Testis (tissue), 3 donors: ENCODE measurements around the gene TMPRSS11D. TPM values are rescaled to one million over a fixed set of nuclear protein-coding genes. Genes with fewer than 3 reads are reported as not detected.

ENCODE experiments used
- DNase-seq: peaks from one replicate; pipeline ENCODE4 v3.0.0-alpha.2; 2019
- H3K27ac ChIP-seq, 2 donors: fragments of 200-600 bp; sonication (generic); one replicate each; pipeline ENCODE4 v1.5.1; 2019
- H3K27me3 ChIP-seq: fragments of 200-600 bp; sonication (generic); one replicate; pipeline ENCODE4 v1.5.1; 2019
- H3K36me3 ChIP-seq: fragments of 200-600 bp; sonication (generic); one replicate; pipeline ENCODE4 v1.5.1; 2017; ENCODE audit warnings: low read depth; ENCODE audit errors: missing control alignments
- H3K4me1 ChIP-seq: fragments of 200-600 bp; sonication (generic); one replicate; pipeline ENCODE4 v1.5.1; 2019
- H3K4me3 ChIP-seq, 2 donors: fragments of 200-600 bp; sonication (generic); one replicate each; pipeline ENCODE4 v1.5.1; 2017 to 2019
- H3K9me3 ChIP-seq: fragments of 200-600 bp; sonication (generic); one replicate; pipeline ENCODE4 v1.5.1; 2017
- POLR2A ChIP-seq: fragments of 450-650 bp; IDR thresholded peaks from one replicate; pipeline ENCODE4 v1.6.1; 2017; ENCODE audit warnings: antibody characterized with exemption, mild to moderate bottlenecking, moderate library complexity
- WGBS, 2 donors: methylation state at CpG; one replicate each; pipeline ENCODE4 v1.1.5; 2018; 5-methylcytosine and 5-hydroxymethylcytosine counted together
- intact Hi-C: fragments of 100-400 bp; cut with DNase I; formaldehyde crosslinking; loops from one replicate; pipeline ENCODE4 v1.15.1; 2023; ENCODE audit warnings: low total_unique reads
- polyA plus RNA-seq: library from polyadenylated mRNA; stranded (reverse); fragments of 350-450 nt; fragmentation: Illumina TruSeq; extraction: RNeasy Lipid Tissue Mini Kit (QIAGEN cat#74804); gene quantifications from one replicate; pipeline ENCODE4 v1.2.3, GENCODE V29; 2014; ENCODE audit warnings: low read depth, low replicate concordance; ENCODE audit not compliant: insufficient read depth
- total RNA-seq, 2 donors: library from RNA; depleted of rRNA; stranded (reverse); fragments of >200 nt; gene quantifications; one replicate each; pipeline ENCODE4 v1.2.3, GENCODE V29; 2016
- TF ChIP-seq, protein P1 (sequence below), 3 experiments: fragments of 450-650 bp in 2 of 3; fragments of 200-600 bp in 1 of 3; sonication (generic) in 1 of 3; IDR thresholded peaks; one replicate each; pipeline ENCODE4 v1.5.1; 2016 to 2019; ENCODE audit warnings: antibody characterized with exemption in 3 of 3, mild to moderate bottlenecking in 2 of 3, moderate library complexity in 1 of 3

The TMPRSS11D gene
- total and polyA plus RNA-seq, 3 donors from 2014 or later, result 0.19 to 0.26 TPM; not detected in 1

DNA sequence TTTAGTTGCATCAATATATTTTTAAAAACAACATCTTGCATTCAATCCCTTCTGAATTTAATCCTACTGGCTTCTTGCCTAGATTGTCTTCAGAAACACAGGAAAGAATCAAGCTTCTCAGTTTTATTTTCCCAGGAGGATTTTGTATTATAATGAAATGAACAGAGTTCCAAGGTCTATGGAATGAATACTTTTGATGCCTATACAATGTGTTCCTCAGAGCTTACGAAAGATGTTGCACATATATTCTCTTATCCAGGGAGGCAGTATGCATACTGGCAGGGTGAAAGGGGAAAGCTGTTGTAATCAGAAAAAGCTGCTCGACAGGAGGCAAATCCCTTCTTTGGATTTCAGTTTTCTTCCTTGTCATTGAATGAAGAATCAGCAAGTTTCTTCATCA is 8.8 kb downstream of the TMPRSS11D start:
- no peaks in the 10 kb centered on the region for H3K4me1 ChIP-seq
- intact Hi-C loops, result no loop called here
- no peaks in the 10 kb centered on the region for H3K9me3 ChIP-seq
- TF ChIP-seq, protein P1, sequence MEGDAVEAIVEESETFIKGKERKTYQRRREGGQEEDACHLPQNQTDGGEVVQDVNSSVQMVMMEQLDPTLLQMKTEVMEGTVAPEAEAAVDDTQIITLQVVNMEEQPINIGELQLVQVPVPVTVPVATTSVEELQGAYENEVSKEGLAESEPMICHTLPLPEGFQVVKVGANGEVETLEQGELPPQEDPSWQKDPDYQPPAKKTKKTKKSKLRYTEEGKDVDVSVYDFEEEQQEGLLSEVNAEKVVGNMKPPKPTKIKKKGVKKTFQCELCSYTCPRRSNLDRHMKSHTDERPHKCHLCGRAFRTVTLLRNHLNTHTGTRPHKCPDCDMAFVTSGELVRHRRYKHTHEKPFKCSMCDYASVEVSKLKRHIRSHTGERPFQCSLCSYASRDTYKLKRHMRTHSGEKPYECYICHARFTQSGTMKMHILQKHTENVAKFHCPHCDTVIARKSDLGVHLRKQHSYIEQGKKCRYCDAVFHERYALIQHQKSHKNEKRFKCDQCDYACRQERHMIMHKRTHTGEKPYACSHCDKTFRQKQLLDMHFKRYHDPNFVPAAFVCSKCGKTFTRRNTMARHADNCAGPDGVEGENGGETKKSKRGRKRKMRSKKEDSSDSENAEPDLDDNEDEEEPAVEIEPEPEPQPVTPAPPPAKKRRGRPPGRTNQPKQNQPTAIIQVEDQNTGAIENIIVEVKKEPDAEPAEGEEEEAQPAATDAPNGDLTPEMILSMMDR (IDR thresholded peaks at IDR 0.05), result no peak
- no peak for TF ChIP-seq POLR2A
- no peaks in the 10 kb centered on the region for H3K27me3 ChIP-seq
- no peak overlapping the region for H3K27ac ChIP-seq
- WGBS, 2 donors, result 32 to 36% methylated on average over 2 of the region's 2 CpGs
- DNase-seq, result no peak
- no peaks in the 10 kb centered on the region for H3K36me3 ChIP-seq
- H3K4me3 ChIP-seq, result no peak overlapping the region

DNA sequence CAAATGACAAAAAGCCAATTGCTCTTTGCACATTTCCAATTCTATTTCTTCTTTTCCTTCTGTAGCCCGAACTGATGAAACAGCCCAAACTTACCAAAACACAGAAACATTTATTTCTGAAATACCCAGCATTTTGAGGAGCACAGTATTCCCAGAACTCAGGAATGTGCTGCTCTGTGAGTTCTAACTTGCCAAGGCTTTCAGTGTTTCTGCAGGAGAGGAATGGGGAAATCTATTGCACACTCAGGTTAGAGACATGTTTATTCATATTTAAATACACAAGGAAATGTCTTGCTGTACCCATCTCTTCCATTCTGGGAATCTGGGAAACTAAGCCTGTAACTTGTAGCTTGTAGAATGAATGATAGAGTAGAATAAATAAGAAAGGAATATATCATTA is 10.7 kb downstream of the TMPRSS11D start:
- TF ChIP-seq, protein P1 (IDR thresholded peaks at IDR 0.05), result no peak
- TF ChIP-seq POLR2A, result no peak
- no peaks in the 10 kb centered on the region for H3K9me3 ChIP-seq
- H3K4me1 ChIP-seq, result no peaks in the 10 kb centered on the region
- no peak overlapping the region for H3K27ac ChIP-seq
- WGBS, 2 donors, result 71 to 90% methylated on average over 1 of the region's 1 CpG
- H3K27me3 ChIP-seq, result no peaks in the 10 kb centered on the region
- no peak for DNase-seq
- H3K36me3 ChIP-seq, result no peaks in the 10 kb centered on the region
- no peak overlapping the region for H3K4me3 ChIP-seq
- intact Hi-C loops, result no loop called here

DNA sequence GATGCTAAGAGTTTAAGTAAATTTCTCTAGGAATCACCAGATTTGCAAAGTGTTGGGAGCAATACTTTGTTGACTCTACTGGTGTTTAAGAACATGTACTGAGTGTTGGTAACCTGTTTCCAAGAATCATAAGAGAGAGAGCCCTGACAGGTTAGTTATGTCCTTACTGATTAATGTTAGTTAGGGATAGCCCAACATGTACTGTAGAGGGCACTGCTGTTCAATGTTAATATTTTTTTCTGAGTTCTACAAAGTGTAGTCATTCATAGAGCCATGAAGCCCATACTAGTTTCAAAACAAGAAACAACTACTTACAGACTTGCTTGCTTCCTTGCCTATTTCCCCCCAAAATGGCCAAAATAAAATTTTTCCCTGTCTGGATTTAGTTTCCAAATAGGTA is 11.9 kb downstream of the TMPRSS11D start:
- H3K4me3 ChIP-seq, result no peak overlapping the region
- no peaks in the 10 kb centered on the region for H3K9me3 ChIP-seq
- no peaks in the 10 kb centered on the region for H3K36me3 ChIP-seq
- TF ChIP-seq, protein P1 (IDR thresholded peaks at IDR 0.05), result peak in 1 of 3 experiments; percentile 11
- no peak for TF ChIP-seq POLR2A
- no peak for DNase-seq
- no peaks in the 10 kb centered on the region for H3K27me3 ChIP-seq
- H3K4me1 ChIP-seq, result no peaks in the 10 kb centered on the region
- intact Hi-C loops, result no loop called here
- H3K27ac ChIP-seq, result no peak overlapping the region

DNA sequence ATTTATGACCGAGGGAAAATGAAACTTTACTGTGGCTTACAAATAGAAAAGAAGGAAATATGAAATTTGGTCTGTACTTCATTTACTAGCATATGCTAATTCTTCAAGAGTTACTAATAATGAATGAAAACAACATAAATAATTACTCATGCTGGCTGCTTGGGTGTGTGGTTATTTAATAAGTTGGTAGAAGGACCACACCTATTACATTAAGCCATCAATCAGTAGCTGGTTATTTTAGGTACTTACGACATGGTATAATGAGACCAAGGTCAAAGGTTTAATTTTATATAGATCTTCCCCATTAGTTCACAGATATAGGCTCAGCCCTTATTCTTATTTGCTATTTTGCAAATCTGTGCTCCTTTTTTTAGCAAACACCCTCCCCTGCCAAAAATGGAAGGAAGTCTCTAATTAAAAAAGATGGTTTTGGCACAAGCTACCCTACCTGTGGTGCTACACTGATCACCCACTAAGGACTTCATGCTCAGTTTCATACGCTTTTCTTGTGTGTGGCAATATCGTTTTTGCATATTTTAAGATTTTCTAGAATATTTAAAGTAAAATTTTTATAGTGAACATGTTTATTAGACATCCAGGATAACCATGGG is 14.1 kb downstream of the TMPRSS11D start:
- intact Hi-C loops, result no loop called here
- Histone ChIP-seq H3K9me3 (no peaks in the 10 kb centered on the region), H3K27me3 (no peaks in the 10 kb centered on the region), H3K4me1 (no peaks in the 10 kb centered on the region), H3K27ac (no peak overlapping the region), H3K4me3 (no peak overlapping the region), H3K36me3 (no peaks in the 10 kb centered on the region)
- TF ChIP-seq, protein P1 (IDR thresholded peaks at IDR 0.05), result no peak
- TF ChIP-seq POLR2A, result no peak
- WGBS, 2 donors, result 63 to 80% methylated on average over 4 of the region's 4 CpGs
- DNase-seq, result no peak

DNA sequence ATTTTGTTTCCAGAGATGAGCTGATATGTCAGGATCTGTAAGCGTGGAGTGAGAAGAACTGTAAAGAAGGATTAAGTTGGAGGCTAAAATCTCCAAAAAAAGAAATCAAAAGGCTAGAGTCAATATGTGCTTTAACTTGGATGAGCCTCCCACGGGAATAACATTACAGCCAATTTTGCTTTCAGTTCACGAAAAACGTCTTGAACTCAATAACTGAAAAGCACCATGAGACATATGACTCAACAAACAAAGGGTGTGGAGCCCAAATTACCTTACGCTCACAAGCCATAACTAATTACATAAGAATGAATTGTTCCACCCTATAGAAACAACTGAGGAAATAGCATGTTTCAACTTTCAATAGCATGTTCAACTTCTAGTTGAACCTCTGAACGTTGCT is 22.3 kb downstream of the TMPRSS11D start:
- Histone ChIP-seq H3K4me1 (no peaks in the 10 kb centered on the region), H3K36me3 (no peaks in the 10 kb centered on the region), H3K27me3 (no peaks in the 10 kb centered on the region), H3K4me3 (no peak overlapping the region), H3K27ac (no peak overlapping the region), H3K9me3 (no peaks in the 10 kb centered on the region)
- DNase-seq, result no peak
- no peak for TF ChIP-seq POLR2A
- TF ChIP-seq, protein P1 (IDR thresholded peaks at IDR 0.05), result no peak
- intact Hi-C loops, result no loop called here
- 55 to 62% methylated on average over 6 of the region's 6 CpGs for WGBS, 2 donors
